Fibroblast of pulmonary artery (primary cell): Measurements from ENCODE around the gene YAF2.

Experiments used
- DNase-seq: peaks from one replicate; pipeline ENCODE4 v3.0.0-alpha.2; 2010; ENCODE audit warnings: low read depth
- H3K4me3 ChIP-seq: replicated peaks from 2 replicates; pipeline ENCODE4 v1.5.1; 2011; ENCODE audit warnings: low read depth, mild to moderate bottlenecking, control low read depth, low read length, moderate library complexity
- CTCF ChIP-seq: IDR thresholded peaks from 2 replicates; pipeline ENCODE4 v1.5.1; 2011; ENCODE audit warnings: mild to moderate bottlenecking, control low read depth, low read length, inconsistent platforms; ENCODE audit errors: missing control alignments

The YAF2 gene

GRCh38 chr12:42109031-42109430 is 129.0 kb downstream of the YAF2 start:
- no peak for TF ChIP-seq CTCF
- no peak for DNase-seq

More at GRCh38 chr12:42109031-42109430, 129.0 kb downstream of the YAF2 start:
- no peak overlapping the region for H3K4me3 ChIP-seq
